Suprapubic skin (tissue), 4 donors: Measurements from ENCODE around the gene YY1. TPM values are rescaled to one million over a fixed set of nuclear protein-coding genes. Genes with fewer than 3 reads are reported as not detected.

Source experiments
- DNase-seq, 2 donors: peaks; one replicate each; pipeline ENCODE4 v3.0.0-alpha.2; 2019; ENCODE audit warnings: low spot score in 2 of 2
- H3K27ac ChIP-seq: fragments of 200-600 bp; sonication (generic); one replicate; pipeline ENCODE4 v1.5.1; 2019
- H3K27me3 ChIP-seq: fragments of 200-600 bp; sonication (generic); one replicate; pipeline ENCODE4 v1.5.1; 2019
- H3K36me3 ChIP-seq: fragments of 200-600 bp; sonication (generic); one replicate; pipeline ENCODE4 v1.5.1; 2019
- H3K4me1 ChIP-seq: fragments of 200-600 bp; sonication (generic); one replicate; pipeline ENCODE4 v1.5.1; 2019
- H3K4me3 ChIP-seq: fragments of 200-600 bp; sonication (generic); one replicate; pipeline ENCODE4 v1.5.1; 2019; ENCODE audit warnings: mild to moderate bottlenecking
- H3K9me3 ChIP-seq: fragments of 200-600 bp; sonication (generic); one replicate; pipeline ENCODE4 v1.5.1; 2019
- CTCF ChIP-seq, 2 donors: fragments of 200-600 bp in 1 of 2; fragments of 450-650 bp in 1 of 2; sonication (generic) in 1 of 2; IDR thresholded peaks; one replicate each; pipeline ENCODE4 v1.5.1; 2016 to 2019; ENCODE audit warnings: antibody characterized with exemption in 2 of 2, mild to moderate bottlenecking in 1 of 2, moderate library complexity in 1 of 2
- EP300 ChIP-seq: sonication (generic); formaldehyde crosslinking; IDR thresholded peaks from one replicate; pipeline ENCODE4 v1.6.1; 2017; ENCODE audit warnings: antibody characterized with exemption
- POLR2A ChIP-seq, 2 donors: fragments of 450-650 bp; IDR thresholded peaks; one replicate each; pipeline ENCODE4 v1.6.1; 2017; ENCODE audit warnings: antibody characterized with exemption in 2 of 2, mild to moderate bottlenecking in 2 of 2, moderate library complexity in 2 of 2
- POLR2AphosphoS5 ChIP-seq, 3 donors: sonication (generic); formaldehyde crosslinking; IDR thresholded peaks; one replicate each; pipeline ENCODE4 v1.6.1; 2017; ENCODE audit warnings: antibody characterized with exemption in 3 of 3
- WGBS: methylation state at CpG from one replicate; pipeline ENCODE4 v1.1.5; 2018; 5-methylcytosine and 5-hydroxymethylcytosine counted together
- total RNA-seq, 4 donors: library from RNA; depleted of rRNA; stranded (reverse); fragments of >200 nt; gene quantifications; one replicate each; pipeline ENCODE4 v1.1.0, GENCODE V29; 2016

Gene YY1
- total RNA-seq, 4 donors from 2014 or later, result 42.1 to 56.3 (median 48.9) TPM

DNA sequence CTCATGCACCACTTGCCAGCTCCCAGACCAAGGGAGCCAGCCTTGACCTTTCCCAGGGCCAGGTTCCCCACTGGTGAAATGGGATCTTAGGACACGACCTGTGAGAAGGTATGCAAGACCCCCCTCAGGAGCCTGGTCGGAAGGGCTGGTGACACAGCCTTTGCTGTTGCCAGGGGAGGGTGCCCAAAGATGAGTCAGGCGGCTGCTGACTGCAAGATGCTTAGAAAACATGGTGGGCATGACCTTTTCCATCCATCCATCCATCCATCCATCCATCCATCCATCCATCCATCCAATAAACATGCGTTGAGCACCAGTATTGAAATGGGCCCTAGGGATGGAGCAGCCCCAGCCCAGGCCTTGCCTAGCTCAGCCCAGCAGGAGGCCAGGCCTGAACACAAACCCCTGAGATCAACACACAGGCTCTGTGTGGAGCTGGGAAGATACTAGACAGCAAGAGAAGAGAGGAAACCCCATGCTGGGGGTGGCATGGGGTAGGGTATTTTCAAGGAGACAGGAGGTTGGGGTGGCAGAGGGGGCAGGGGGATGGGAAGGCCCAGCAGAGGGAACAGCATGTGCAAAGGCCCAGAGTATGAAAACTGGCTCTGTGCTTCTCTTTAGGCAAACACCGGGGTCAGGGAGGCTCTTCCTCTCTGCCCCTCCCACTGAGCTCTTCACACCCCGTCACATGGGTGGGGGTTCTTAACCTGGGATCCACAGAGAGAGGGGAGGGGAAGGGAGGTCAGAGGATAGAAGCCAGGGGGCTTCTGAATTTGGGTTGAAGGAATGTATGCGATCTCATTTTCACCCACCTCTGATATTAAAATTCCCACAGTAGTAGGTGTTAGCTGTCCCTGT lies 26.2 kb upstream of the YY1 start:
- no peaks in the 10 kb centered on the region for H3K36me3 ChIP-seq
- no peak for DNase-seq
- H3K27me3 ChIP-seq, result no peaks in the 10 kb centered on the region
- TF ChIP-seq POLR2AphosphoS5 (IDR thresholded peaks at IDR 0.05) (no peak), EP300 (no peak), CTCF (IDR thresholded peaks at IDR 0.05) (no peak), POLR2A (IDR thresholded peaks at IDR 0.05) (no peak)
- H3K27ac ChIP-seq, result no peak overlapping the region
- WGBS, result 92% methylated on average over 7 of the region's 7 CpGs
- H3K4me1 ChIP-seq, result peaks cover 17% of the 10 kb centered on the region
- H3K4me3 ChIP-seq, result no peak overlapping the region
- H3K9me3 ChIP-seq, result no peaks in the 10 kb centered on the region

GRCh38 chr14:100213587-100213955 lies 25.4 kb upstream of the YY1 start:
- peaks cover 17% of the 10 kb centered on the region for H3K4me1 ChIP-seq
- peak overlapping the region; percentile 91 for H3K4me3 ChIP-seq
- peak overlapping the region; percentile 98 for H3K27ac ChIP-seq
- H3K36me3 ChIP-seq, result no peaks in the 10 kb centered on the region
- no peak for TF ChIP-seq EP300
- TF ChIP-seq CTCF (IDR thresholded peaks at IDR 0.05), result no peak
- no peak for TF ChIP-seq POLR2AphosphoS5 (IDR thresholded peaks at IDR 0.05)
- TF ChIP-seq POLR2A (IDR thresholded peaks at IDR 0.05), result no peak
- no peaks in the 10 kb centered on the region for H3K9me3 ChIP-seq
- DNase-seq, result no peak
- WGBS, result 44% methylated on average over 14 of the region's 15 CpGs
- H3K27me3 ChIP-seq, result no peaks in the 10 kb centered on the region

GRCh38 chr14:100213956-100214769 lies 24.8 kb upstream of the YY1 start:
- Histone ChIP-seq H3K36me3 (no peaks in the 10 kb centered on the region), H3K9me3 (no peaks in the 10 kb centered on the region), H3K27ac (peak overlapping the region; percentile 98), H3K27me3 (no peaks in the 10 kb centered on the region), H3K4me1 (peaks cover 17% of the 10 kb centered on the region), H3K4me3 (peak overlapping the region; percentile 91)
- under 1% methylated on average over 24 of the region's 90 CpGs for WGBS
- TF ChIP-seq CTCF (IDR thresholded peaks at IDR 0.05) (no peak), POLR2AphosphoS5 (IDR thresholded peaks at IDR 0.05) (peak; percentile 16 to 79 (median 76)), POLR2A (IDR thresholded peaks at IDR 0.05) (peak in 1 of 2 donors; percentile 78)
- peak; percentile 94 for DNase-seq

GRCh38 chr14:100214770-100215083 lies 24.2 kb upstream of the YY1 start:
- H3K4me3 ChIP-seq, result peak overlapping the region; percentile 91
- TF ChIP-seq CTCF (IDR thresholded peaks at IDR 0.05), result no peak
- no peak for TF ChIP-seq POLR2A (IDR thresholded peaks at IDR 0.05)
- no peak for TF ChIP-seq POLR2AphosphoS5 (IDR thresholded peaks at IDR 0.05)
- no peak for TF ChIP-seq EP300
- no peaks in the 10 kb centered on the region for H3K9me3 ChIP-seq
- 14% methylated on average over 12 of the region's 12 CpGs for WGBS
- H3K4me1 ChIP-seq, result peaks cover 17% of the 10 kb centered on the region
- no peak for DNase-seq
- no peaks in the 10 kb centered on the region for H3K36me3 ChIP-seq
- peak overlapping the region; percentile 98 for H3K27ac ChIP-seq
- H3K27me3 ChIP-seq, result no peaks in the 10 kb centered on the region

DNA sequence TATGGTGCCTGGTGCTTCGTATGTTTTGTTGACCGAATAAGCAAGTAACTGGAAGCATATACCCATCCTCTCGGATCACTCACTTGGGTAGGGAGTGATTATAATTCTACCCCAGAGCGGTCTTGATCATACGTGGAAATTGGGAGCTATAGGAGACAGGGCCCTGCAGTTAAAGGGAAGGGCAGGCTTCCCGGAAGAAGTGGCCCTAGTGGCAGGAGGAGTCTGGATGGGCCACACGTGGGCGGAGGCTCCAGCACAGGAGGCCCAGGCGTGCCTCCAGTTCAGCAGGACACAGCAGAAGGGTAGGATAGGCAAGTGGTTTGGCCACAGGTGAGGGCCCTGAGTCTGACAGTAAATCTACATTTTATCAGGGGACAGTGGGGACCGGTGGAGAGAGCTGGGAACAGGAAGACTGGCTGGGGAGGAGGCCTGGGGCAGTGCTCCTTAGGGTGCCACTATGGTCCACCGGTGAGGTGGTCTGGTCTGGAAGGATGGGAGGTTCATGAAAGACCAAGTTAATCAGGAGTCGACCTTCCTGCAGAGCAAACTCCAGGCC lies 23.5 kb upstream of the YY1 start:
- Histone ChIP-seq H3K27ac (no peak overlapping the region), H3K36me3 (no peaks in the 10 kb centered on the region), H3K27me3 (no peaks in the 10 kb centered on the region), H3K4me3 (no peak overlapping the region), H3K4me1 (peaks cover 17% of the 10 kb centered on the region), H3K9me3 (no peaks in the 10 kb centered on the region)
- WGBS, result 89% methylated on average over 12 of the region's 12 CpGs
- no peak for DNase-seq
- TF ChIP-seq CTCF (IDR thresholded peaks at IDR 0.05) (no peak), POLR2A (IDR thresholded peaks at IDR 0.05) (no peak), POLR2AphosphoS5 (IDR thresholded peaks at IDR 0.05) (no peak), EP300 (no peak)
